ENCODE results near the gene HIVEP2.

- TF ChIP-seq CTCF (IDR thresholded peaks at IDR 0.05; ENCODE audit: insufficient read depth, low read length): no peak
- no peak for TF ChIP-seq REST (IDR thresholded peaks at IDR 0.05; ENCODE audit: insufficient replicate concordance, low read depth)
- TF ChIP-seq POLR2AphosphoS5 (IDR thresholded peaks at IDR 0.05; ENCODE audit: low read depth): no peak
- no peak for TF ChIP-seq GABPA (IDR thresholded peaks at IDR 0.05; ENCODE audit: low read depth)
- no peak for TF ChIP-seq SPI1 (IDR thresholded peaks at IDR 0.05; ENCODE audit: borderline replicate concordance, low read depth)
These were observed 47.3 kb downstream of the HIVEP2 start for GRCh38 chr6:142897659-142898058.

Data from HL-60 (cell line).